Measurements from ENCODE around the gene PTPRN2. TPM values are rescaled to one million over a fixed set of nuclear protein-coding genes. Genes with fewer than 3 reads are reported as not detected.

The PTPRN2 gene
- total and polyA plus RNA-seq, 7 donors, result 0.47 to 0.82 (median 0.51) TPM

- no peak for ATAC-seq
- Histone ChIP-seq H3K4me1 (no peaks in the 10 kb centered on the region), H3K27me3 (ENCODE audit: insufficient read depth in 3 of 3, low read length in 2 of 3) (peaks cover 0 to 13% (median 2%) of the 10 kb centered on the region in 3 donors), H3K9me3 (no peaks in the 10 kb centered on the region), H3K4me3 (no peak overlapping the region), H3K36me3 (ENCODE audit: insufficient read depth in 1 of 2, low read depth in 1 of 2) (no peaks in the 10 kb centered on the region), H3K27ac (no peak overlapping the region)
- intact Hi-C loops (cut with DNase I), result no loop called here
- no peak for DNase-seq
- 75 to 82% (median 80%) methylated on average over 21 of the region's 21 CpGs for WGBS, 3 donors
- TF ChIP-seq CTCF (IDR thresholded peaks at IDR 0.05), result no peak
Observed at GRCh38 chr7:157757211-157757610, 830.4 kb downstream of the PTPRN2 start.

- H3K36me3 ChIP-seq (ENCODE audit: insufficient read depth in 1 of 2, low read depth in 1 of 2), result no peaks in the 10 kb centered on the region
- ATAC-seq, result no peak
- no peak for DNase-seq
- H3K27ac ChIP-seq, result no peak overlapping the region
- no peak for TF ChIP-seq CTCF (IDR thresholded peaks at IDR 0.05)
- no peaks in the 10 kb centered on the region for H3K4me1 ChIP-seq
- WGBS, 3 donors, result 75 to 81% (median 76%) methylated on average over 7 of the region's 7 CpGs
- intact Hi-C loops (cut with DNase I), result no loop called here
- H3K9me3 ChIP-seq, result no peaks in the 10 kb centered on the region
- H3K27me3 ChIP-seq (ENCODE audit: insufficient read depth in 3 of 3, low read length in 2 of 3), result peaks cover 0 to 13% (median 2%) of the 10 kb centered on the region in 3 donors
- H3K4me3 ChIP-seq, result no peak overlapping the region
Observed at GRCh38 chr7:157755741-157756140, 831.9 kb downstream of the PTPRN2 start.

- intact Hi-C loops (cut with DNase I), result no loop called here
- Histone ChIP-seq H3K36me3 (ENCODE audit: insufficient read depth in 1 of 2, low read depth in 1 of 2) (no peaks in the 10 kb centered on the region), H3K4me3 (no peak overlapping the region), H3K27ac (no peak overlapping the region), H3K9me3 (no peaks in the 10 kb centered on the region), H3K4me1 (no peaks in the 10 kb centered on the region), H3K27me3 (ENCODE audit: insufficient read depth in 3 of 3, low read length in 2 of 3) (peaks cover 0 to 13% (median 2%) of the 10 kb centered on the region in 3 donors)
- ATAC-seq, result no peak
- TF ChIP-seq CTCF (IDR thresholded peaks at IDR 0.05), result no peak
- DNase-seq, result no peak
- 87 to 90% (median 88%) methylated on average over 9 of the region's 9 CpGs for WGBS, 3 donors
Observed at GRCh38 chr7:157754416-157754790, 833.2 kb downstream of the PTPRN2 start.

- no peak for TF ChIP-seq CTCF (IDR thresholded peaks at IDR 0.05)
- intact Hi-C loops (cut with DNase I), result no loop called here
- Histone ChIP-seq H3K27me3 (ENCODE audit: insufficient read depth in 3 of 3, low read length in 2 of 3) (peaks cover 0 to 10% (median 2%) of the 10 kb centered on the region in 3 donors), H3K27ac (no peak overlapping the region), H3K9me3 (no peaks in the 10 kb centered on the region), H3K4me3 (no peak overlapping the region), H3K36me3 (ENCODE audit: insufficient read depth in 1 of 2, low read depth in 1 of 2) (no peaks in the 10 kb centered on the region), H3K4me1 (no peaks in the 10 kb centered on the region)
- DNase-seq, result no peak
- WGBS, 3 donors, result 86 to 88% (median 87%) methylated on average over 21 of the region's 21 CpGs
- no peak for ATAC-seq
Observed at GRCh38 chr7:157753713-157754415, 833.8 kb downstream of the PTPRN2 start.

- 36 to 61% (median 36%) methylated on average over 18 of the region's 18 CpGs for WGBS, 3 donors
- H3K36me3 ChIP-seq (ENCODE audit: insufficient read depth in 1 of 2, low read depth in 1 of 2), result no peaks in the 10 kb centered on the region
- H3K4me3 ChIP-seq, result no peak overlapping the region
- no peaks in the 10 kb centered on the region for H3K9me3 ChIP-seq
- intact Hi-C loops (cut with DNase I), result no loop called here
- H3K4me1 ChIP-seq, result no peaks in the 10 kb centered on the region
- ATAC-seq (no peak), DNase-seq (no peak)
- H3K27ac ChIP-seq, result no peak overlapping the region
- peaks cover 0 to 10% (median 0%) of the 10 kb centered on the region in 3 donors for H3K27me3 ChIP-seq (ENCODE audit: insufficient read depth in 3 of 3, low read length in 2 of 3)
- TF ChIP-seq CTCF (IDR thresholded peaks at IDR 0.05), result no peak
Observed at GRCh38 chr7:157752832-157753291, 834.8 kb downstream of the PTPRN2 start.

All from psoas muscle (tissue), 8 donors.